Superior temporal gyrus (tissue), 1 donor: ENCODE measurements around the gene RBP4.

Experiments
- DNase-seq: peaks from one replicate; pipeline ENCODE4 v3.0.0-alpha.2; 2016; ENCODE audit errors: extremely low spot score

The RBP4 gene

DNA sequence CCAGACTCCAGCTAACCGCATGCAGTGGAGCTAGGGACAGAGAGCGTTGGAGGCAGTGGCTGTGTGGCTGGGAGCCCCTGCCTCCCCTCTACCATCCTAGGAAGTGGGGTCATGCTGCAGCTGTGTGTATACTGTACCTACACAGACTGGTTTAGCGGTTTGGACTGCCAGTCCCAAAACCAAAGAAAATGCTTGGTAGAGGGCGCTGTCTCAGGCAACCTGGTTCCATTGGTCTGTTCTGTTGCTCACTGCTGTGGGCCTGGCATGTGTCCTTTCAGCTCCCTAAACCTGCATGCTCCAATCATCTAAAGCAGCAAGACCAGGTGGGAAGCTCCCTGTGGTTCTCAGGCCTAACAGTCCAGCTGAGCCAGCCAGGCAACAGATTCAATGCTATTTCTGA is 4.5 kb downstream of the RBP4 start:
- no peak for DNase-seq

- DNase-seq: no peak
Measured at GRCh38 chr10:93595378-93596161, 5.5 kb downstream of the RBP4 start.

GRCh38 chr10:93594518-93594917 is 6.5 kb downstream of the RBP4 start:
- no peak for DNase-seq

DNA sequence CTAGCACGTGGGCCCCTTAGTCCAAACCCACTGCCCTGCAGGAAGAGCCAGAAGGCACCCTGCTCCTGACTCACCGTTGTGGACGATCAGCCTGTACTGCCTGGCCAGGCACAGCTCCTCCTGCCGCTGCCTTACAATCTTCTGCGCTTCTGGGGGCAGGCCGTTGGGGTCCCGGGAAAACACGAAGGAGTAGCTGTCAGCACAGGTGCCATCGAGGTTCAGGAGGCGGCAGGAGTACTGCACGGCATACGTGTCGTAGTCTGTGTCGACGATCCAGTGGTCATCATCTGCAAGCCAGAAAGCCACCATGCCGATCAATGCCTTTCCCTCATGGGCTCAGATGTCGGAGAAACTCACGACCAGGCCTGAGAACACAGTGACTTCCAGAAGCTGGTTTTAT is 7.3 kb downstream of the RBP4 start:
- no peak for DNase-seq

- no peak for DNase-seq
Measured at GRCh38 chr10:93593254-93593653, 7.8 kb downstream of the RBP4 start.

GRCh38 chr10:93591065-93591808 is 9.8 kb downstream of the RBP4 start:
- DNase-seq: no peak

DNA sequence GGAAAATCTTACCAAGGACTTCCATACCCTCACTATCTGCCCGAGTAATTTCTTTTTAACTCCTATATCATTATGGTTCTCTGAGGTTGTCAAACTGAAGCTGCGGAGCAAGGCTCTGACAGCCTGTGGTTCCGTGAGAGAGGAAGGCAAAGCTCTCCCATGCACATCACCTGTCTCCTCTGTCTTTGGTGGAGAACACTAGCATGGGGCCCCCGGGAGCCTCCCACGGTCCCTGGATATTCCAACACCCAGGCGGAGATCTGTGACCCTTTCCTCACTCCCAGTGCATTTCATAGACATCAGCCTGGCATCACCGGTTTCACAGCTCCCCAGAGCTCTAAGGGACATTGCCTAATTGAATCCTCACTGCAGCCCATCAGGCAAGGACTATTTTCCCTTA is 10.4 kb downstream of the RBP4 start:
- DNase-seq: no peak

- DNase-seq: no peak
Measured at GRCh38 chr10:93589648-93590562, 11.1 kb downstream of the RBP4 start.

- no peak for DNase-seq
Measured at GRCh38 chr10:93584445-93584844, 16.6 kb downstream of the RBP4 start.

- no peak for DNase-seq
Measured at GRCh38 chr10:93580828-93581227, 20.2 kb downstream of the RBP4 start.

DNA sequence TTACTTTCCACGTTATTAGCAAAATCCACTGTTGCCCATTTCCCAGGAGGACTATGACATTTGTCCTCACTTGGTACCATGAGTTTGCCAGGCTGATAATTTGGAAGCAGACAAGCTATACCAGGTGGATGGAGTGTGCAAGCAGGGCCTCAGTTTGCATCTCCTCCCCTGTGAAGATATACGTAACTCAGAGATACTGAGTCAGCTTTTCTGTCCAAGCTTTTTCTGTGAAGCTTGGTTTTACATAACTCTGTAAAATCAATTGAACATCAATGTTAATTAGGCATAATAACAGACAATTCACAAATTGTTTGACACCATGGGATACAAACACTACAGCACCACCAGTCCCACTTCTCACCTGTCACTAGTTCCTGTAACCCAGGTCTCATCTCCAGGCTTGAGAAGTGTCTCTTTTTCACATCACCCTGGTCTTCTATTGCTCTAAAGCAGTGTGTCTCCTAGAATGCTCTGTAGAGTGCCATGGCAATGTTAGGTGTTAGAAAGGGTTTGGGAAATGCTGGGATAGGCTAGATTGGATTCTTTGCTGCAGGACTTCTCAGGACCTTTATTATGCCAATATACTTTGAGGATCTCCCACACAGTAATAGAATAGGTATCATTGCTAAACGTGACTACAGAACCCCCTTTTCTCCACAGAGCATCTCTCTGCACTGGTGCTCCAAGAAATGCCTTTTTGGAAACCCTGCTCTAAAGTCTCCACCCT is 20.9 kb downstream of the RBP4 start:
- no peak for DNase-seq

- DNase-seq: no peak
Measured at GRCh38 chr10:93579089-93579488, 21.9 kb downstream of the RBP4 start.

- DNase-seq: no peak
Measured at GRCh38 chr10:93577565-93577964, 23.5 kb downstream of the RBP4 start.

DNA sequence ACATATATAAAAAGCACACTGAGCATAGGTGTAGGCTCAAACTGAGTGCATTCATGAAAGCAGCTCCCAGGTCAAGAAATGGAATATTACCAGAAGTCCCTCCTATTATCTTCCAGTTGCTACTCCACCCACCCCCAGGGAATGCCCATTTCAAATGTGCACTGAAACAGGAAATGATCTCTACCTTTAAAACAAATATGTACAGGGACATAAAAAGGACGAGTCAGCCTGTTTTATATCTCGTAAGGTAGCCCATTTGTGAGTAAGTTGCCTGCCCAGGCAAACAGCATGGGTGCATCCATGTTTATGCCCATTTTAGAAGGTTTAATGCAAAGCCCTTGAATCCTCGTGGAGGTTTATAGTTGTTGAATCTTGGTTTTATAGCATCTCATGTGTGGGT is 24.1 kb downstream of the RBP4 start:
- DNase-seq: no peak

DNA sequence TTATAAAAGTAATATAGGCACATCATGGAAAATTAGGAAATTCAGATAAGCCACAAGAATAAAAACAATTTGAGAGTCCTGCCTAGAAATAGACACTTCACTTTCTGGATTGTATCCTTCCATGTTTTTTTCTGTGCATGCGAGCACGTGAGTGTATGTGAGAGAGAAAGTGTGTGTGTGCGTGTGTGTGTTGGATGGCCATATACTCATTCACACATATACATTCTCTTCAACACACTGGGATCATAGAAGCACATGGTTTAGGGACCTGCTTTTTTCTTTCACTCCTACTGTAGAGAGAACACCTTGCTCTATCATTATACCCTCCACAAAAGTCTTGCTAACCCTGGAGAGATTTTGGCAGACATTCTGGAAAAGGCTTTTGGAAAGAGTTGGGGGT is 27.1 kb downstream of the RBP4 start:
- DNase-seq: no peak

GRCh38 chr10:93573051-93573909 is 27.8 kb downstream of the RBP4 start:
- peak; percentile 32 for DNase-seq

DNA sequence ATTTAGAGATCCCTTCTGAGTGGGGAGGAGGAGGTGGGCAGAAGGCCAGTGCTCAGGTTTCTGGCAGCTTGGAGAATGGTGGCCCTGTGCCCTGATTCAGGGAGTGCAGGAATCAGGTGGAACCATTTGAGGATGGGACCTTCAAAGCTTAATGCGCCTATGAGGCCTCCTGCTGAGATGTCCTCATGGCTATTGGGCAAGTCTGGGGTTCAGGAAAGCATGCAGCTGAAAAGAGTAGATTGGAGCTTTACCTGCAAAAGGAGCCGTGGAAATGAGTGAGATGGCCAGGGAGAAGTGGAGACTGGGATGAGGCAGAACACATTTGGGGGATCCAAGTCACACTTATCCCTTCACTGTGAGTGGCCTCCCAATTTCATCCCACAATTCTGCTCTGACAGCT is 28.4 kb downstream of the RBP4 start:
- no peak for DNase-seq

- DNase-seq: no peak
Measured at GRCh38 chr10:93570383-93570782, 30.7 kb downstream of the RBP4 start.

DNA sequence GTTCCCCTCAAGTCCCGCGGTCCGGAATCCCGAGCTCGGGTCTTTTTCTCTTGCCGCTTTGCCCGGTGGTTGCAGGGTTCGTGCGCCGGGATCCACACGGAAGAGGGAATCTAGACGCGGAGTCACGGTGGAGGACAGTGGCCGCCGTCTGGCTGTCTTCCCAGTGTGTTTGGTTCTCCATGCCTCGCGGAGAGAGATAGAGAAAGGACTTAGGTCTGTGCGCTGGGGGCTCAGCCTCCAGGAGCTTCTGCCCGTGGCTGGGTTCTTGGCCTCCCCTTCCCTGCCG is 33.0 kb downstream of the RBP4 start:
- no peak for DNase-seq

DNA sequence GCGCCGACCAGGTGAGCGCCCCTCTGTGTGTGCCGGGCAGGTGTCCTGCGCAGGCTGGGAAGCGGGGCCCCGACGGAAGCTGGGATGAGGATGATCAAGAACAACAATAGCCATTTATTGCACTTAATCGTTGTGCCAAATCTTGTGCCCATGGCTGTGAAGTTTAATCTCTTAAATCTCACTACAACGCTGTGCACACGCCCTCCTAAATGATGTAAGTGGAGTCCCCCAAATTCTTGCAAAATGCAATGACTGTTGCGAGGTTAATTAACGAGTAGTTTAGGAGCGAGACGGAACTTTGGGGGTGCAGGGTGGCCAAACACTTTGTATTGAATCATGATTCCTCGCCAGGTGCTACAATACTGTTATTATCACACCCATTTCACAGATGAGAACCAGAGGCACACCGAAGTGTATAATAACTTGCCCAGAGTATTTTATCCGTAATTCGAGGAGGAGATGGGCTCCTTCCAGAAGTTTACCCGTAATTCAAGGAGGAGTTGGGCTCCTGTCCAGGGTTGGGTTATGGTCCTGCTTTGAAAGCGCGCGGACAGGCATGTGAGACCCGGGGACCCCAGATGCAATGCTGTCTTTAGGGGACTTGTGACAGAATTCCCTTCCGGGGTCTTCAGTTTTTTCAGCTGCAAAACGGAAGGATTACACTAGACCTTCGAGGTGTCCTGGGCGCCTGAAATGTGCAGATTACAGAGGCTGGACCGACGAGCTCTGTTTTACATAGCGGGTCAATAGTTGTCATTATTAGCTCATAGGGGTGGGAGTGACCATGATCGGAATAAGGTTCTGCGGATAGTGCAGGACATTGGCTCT is 33.5 kb downstream of the RBP4 start:
- DNase-seq: no peak
